Vagina (tissue), 2 donors: ENCODE results near the gene PPARD.

Experiments
- POLR2A ChIP-seq, 2 donors: fragments of 450-650 bp; IDR thresholded peaks; one replicate each; pipeline ENCODE4 v1.6.1; 2017; ENCODE audit warnings: antibody characterized with exemption in 2 of 2, mild to moderate bottlenecking in 2 of 2, moderate library complexity in 2 of 2
- TF ChIP-seq, protein P1 (sequence below), 3 experiments: fragments of 450-650 bp in 2 of 3; fragments of 200-600 bp in 1 of 3; sonication (generic) in 1 of 3; IDR thresholded peaks; one replicate each; pipeline ENCODE4 v1.5.1; 2017 to 2019; ENCODE audit warnings: antibody characterized with exemption in 3 of 3, mild to moderate bottlenecking in 2 of 3, moderate library complexity in 2 of 3

DNA sequence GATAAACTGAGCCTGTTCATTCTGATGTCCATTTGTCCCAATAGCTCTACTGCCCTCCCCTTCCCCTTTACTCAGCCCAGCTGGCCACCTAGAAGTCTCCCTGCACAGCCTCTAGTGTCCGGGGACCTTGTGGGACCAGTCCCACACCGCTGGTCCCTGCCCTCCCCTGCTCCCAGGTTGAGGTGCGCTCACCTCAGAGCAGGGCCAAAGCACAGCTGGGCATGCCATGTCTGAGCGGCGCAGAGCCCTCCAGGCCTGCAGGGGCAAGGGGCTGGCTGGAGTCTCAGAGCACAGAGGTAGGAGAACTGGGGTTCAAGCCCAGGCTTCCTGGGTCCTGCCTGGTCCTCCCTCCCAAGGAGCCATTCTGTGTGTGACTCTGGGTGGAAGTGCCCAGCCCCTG, 85.1 kb downstream of the PPARD start:
- no peak for TF ChIP-seq POLR2A (IDR thresholded peaks at IDR 0.05)
- TF ChIP-seq, protein P1, sequence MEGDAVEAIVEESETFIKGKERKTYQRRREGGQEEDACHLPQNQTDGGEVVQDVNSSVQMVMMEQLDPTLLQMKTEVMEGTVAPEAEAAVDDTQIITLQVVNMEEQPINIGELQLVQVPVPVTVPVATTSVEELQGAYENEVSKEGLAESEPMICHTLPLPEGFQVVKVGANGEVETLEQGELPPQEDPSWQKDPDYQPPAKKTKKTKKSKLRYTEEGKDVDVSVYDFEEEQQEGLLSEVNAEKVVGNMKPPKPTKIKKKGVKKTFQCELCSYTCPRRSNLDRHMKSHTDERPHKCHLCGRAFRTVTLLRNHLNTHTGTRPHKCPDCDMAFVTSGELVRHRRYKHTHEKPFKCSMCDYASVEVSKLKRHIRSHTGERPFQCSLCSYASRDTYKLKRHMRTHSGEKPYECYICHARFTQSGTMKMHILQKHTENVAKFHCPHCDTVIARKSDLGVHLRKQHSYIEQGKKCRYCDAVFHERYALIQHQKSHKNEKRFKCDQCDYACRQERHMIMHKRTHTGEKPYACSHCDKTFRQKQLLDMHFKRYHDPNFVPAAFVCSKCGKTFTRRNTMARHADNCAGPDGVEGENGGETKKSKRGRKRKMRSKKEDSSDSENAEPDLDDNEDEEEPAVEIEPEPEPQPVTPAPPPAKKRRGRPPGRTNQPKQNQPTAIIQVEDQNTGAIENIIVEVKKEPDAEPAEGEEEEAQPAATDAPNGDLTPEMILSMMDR (IDR thresholded peaks at IDR 0.05), result no peak
